Activated T-cell treated with anti-CD3 and anti-CD28 coated beads, Interleukin-2, amount 50 U/mL, for 24 hours (primary cell): ENCODE measurements around the gene TNNC1.

ENCODE experiments used
- DNase-seq: peaks from one replicate; pipeline ENCODE4 v3.0.0-alpha.2; 2020
- H3K27ac Mint-ChIP-seq: 2 replicates; pipeline ENCODE4 v1.8.0; 2020; ENCODE audit warnings: mild to moderate bottlenecking, mixed read lengths
- H3K27me3 Mint-ChIP-seq: 2 replicates; pipeline ENCODE4 v1.8.0; 2020; ENCODE audit warnings: mixed read lengths
- H3K36me3 Mint-ChIP-seq: 2 replicates; pipeline ENCODE4 v1.8.0; 2020; ENCODE audit warnings: low read depth, mixed read lengths
- H3K4me1 Mint-ChIP-seq: 2 replicates; pipeline ENCODE4 v1.8.0; 2020; ENCODE audit warnings: low read depth, mixed read lengths
- H3K4me3 Mint-ChIP-seq: 2 replicates; pipeline ENCODE4 v1.8.0; 2020; ENCODE audit warnings: mild to moderate bottlenecking, moderate library complexity, mixed read lengths
- H3K9me3 Mint-ChIP-seq: 2 replicates; pipeline ENCODE4 v1.8.0; 2020; ENCODE audit warnings: mixed read lengths

Gene TNNC1

DNA sequence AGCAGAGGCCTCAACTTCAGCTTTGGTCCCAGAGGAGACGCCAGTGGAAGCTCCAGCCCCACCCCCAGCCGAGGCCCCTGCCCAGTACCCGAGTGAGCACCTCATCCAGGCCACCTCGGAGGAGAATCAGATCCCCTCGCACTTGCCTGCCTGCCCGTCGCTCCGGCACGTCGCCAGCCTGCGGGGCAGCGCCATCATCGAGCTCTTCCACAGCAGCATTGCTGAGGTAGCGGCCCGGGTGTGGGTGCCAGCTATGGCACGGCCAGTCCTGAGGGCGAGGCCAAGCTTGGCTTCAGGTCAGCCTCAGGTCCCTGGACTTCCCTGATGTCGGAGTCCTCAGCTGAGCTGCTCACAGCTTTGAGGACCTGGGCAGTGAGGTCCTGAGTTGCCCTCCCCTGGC, 35.6 kb upstream of the TNNC1 start:
- Mint-ChIP-seq H3K36me3 (peaks cover 86% of the 10 kb centered on the region), H3K9me3 (no peaks in the 10 kb centered on the region), H3K27ac (no peak overlapping the region), H3K4me3 (no peak overlapping the region), H3K27me3 (no peaks in the 10 kb centered on the region), H3K4me1 (no peaks in the 10 kb centered on the region)
- DNase-seq, result no peak

DNA sequence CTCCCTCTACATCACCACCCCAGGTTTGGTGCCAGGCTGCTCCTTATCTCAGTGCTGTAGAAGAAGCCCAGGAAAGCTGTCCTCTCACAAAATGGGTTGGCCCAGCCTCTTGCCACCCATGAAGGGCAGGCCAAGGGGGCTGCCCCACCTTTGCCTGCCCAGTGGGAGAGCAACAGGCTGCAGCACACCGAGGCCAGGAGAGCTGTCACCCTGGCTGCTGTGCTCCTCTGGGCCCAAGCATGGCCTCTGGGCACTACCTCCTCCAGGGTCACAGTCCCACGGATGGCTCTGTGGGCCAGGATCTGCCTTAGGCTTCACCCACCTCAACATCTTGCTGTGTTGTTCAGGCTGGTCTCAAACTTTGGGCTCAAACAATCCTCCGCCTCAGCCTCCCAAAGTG, 34.9 kb upstream of the TNNC1 start:
- peaks cover 93% of the 10 kb centered on the region for H3K36me3 Mint-ChIP-seq
- H3K4me1 Mint-ChIP-seq, result no peaks in the 10 kb centered on the region

DNA sequence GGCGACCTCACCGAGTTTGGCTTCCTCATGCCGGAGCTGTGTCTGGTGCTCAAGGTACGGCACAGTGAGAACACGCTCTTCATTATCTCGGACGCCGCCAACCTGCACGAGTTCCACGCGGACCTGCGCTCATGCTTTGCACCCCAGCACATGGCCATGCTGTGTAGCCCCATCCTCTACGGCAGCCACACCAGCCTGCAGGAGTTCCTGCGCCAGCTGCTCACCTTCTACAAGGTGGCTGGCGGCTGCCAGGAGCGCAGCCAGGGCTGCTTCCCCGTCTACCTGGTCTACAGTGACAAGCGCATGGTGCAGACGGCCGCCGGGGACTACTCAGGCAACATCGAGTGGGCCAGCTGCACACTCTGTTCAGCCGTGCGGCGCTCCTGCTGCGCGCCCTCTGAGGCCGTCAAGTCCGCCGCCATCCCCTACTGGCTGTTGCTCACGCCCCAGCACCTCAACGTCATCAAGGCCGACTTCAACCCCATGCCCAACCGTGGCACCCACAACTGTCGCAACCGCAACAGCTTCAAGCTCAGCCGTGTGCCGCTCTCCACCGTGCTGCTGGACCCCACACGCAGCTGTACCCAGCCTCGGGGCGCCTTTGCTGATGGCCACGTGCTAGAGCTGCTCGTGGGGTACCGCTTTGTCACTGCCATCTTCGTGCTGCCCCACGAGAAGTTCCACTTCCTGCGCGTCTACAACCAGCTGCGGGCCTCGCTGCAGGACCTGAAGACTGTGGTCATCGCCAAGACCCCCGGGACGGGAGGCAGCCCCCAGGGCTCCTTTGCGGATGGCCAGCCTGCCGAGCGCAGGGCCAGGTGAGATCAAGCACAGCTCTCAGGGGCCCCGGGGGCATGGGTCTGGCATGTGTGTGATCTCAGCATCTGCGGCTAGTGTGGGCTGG, 34.2 kb upstream of the TNNC1 start:
- Mint-ChIP-seq H3K4me3 (no peak overlapping the region), H3K4me1 (no peaks in the 10 kb centered on the region), H3K36me3 (peaks cover 98% of the 10 kb centered on the region), H3K27me3 (no peaks in the 10 kb centered on the region), H3K9me3 (no peaks in the 10 kb centered on the region), H3K27ac (no peak overlapping the region)
- no peak for DNase-seq

More for the DNA sequence above, 34.9 kb upstream of the TNNC1 start:
- Mint-ChIP-seq H3K27ac (no peak overlapping the region), H3K9me3 (no peaks in the 10 kb centered on the region), H3K4me3 (no peak overlapping the region), H3K27me3 (no peaks in the 10 kb centered on the region)
- no peak for DNase-seq

DNA sequence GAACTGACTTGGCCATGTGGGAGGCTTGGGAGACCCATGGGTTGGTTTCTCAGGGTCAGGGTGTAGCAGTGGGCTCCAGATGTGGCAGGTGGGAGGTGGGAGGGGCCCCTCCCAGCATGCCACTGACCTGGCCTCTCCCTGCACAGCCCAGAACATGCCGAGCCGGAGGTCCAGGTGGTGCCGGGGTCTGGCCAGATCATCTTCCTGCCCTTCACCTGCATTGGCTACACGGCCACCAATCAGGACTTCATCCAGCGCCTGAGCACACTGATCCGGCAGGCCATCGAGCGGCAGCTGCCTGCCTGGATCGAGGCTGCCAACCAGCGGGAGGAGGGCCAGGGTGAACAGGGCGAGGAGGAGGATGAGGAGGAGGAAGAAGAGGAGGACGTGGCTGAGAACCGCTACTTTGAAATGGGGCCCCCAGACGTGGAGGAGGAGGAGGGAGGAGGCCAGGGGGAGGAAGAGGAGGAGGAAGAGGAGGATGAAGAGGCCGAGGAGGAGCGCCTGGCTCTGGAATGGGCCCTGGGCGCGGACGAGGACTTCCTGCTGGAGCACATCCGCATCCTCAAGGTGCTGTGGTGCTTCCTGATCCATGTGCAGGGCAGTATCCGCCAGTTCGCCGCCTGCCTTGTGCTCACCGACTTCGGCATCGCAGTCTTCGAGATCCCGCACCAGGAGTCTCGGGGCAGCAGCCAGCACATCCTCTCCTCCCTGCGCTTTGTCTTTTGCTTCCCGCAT, 33.4 kb upstream of the TNNC1 start:
- H3K36me3 Mint-ChIP-seq, result peaks cover 98% of the 10 kb centered on the region
- no peak overlapping the region for H3K27ac Mint-ChIP-seq
- no peaks in the 10 kb centered on the region for H3K9me3 Mint-ChIP-seq
- H3K4me3 Mint-ChIP-seq, result no peak overlapping the region
- H3K4me1 Mint-ChIP-seq, result no peaks in the 10 kb centered on the region
- no peak for DNase-seq
- no peaks in the 10 kb centered on the region for H3K27me3 Mint-ChIP-seq

DNA sequence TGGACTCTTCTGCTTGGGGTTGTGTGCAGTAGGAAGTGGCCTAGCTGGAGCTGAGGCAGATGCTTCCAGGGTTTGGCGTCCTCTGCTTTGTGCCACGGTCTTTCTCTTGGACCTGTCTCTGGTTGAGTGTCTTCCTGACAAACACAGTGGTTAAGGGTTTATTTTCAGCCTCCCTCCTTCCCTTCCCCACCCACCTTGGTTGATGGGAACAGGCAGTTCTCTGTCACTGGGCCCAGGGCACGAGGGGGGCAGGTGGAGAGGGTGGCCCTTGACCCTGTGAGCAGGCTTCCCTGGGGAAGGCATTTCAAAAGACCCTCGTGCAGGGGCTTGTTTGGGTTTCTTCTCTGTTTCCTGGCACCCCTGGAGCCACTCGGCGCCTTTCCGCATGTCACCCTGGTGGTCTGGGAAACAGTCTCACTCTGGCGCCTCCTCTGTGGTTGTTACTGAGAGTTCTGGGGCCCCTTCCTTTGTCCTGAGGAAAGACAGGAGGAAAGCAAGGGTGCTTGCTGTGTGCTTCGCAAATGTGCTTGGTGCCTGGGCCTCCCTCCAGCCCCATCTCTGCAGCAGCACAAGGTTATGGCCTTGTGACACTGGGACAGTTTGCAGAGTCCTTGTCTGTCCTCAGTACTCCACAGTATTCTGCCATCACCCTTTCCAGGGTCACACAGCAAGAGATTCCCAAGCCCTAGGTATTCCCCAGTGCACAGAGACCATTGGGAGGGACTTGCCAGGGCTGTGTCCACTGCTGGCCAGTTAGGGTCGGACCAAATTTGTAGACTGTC, 31.0 kb upstream of the TNNC1 start:
- Mint-ChIP-seq H3K4me3 (no peak overlapping the region), H3K27me3 (no peaks in the 10 kb centered on the region), H3K9me3 (no peaks in the 10 kb centered on the region), H3K27ac (peak overlapping the region; percentile 64), H3K36me3 (peaks cover 98% of the 10 kb centered on the region), H3K4me1 (no peaks in the 10 kb centered on the region)
- no peak for DNase-seq

DNA sequence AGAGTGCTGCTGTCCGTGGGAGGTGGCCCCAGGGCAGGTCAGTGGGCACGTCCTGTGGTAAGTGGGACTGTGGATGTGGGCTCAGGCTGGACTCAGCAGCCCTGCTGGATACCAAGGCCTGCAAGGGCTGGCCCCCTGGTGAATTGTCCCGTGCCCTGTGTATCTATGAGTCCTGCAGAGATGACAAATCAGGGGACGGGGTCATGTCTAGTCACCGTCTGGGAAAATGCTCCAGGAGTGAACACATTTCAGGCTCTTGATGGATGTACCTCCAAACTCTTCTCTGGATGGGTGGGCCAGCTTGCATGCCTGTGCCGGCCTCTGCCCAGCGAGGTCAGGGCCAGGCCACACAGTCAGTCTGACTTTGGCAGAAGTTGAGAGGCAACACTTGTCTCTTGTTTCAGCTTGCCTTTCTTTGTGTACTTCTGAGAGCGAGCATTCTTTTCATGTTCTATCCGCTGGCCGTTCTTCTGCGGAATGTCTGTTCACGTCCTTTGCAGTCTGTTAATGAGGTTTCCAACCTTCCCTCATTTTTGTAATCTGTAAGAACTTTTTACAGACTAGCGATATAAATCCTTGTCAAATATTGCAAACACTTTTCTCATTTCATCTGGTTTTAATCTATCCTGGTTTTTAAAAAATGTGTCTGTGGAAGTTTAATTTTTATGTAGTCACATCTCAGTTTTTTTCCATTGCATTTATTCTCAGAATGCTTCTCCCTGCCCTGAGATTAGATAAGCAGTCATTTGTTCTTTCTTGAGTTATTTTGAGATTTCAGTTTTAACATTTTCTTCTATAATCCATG, 29.9 kb upstream of the TNNC1 start:
- H3K4me1 Mint-ChIP-seq, result no peaks in the 10 kb centered on the region
- DNase-seq, result no peak
- peak overlapping the region; percentile 50 for H3K27ac Mint-ChIP-seq
- no peaks in the 10 kb centered on the region for H3K9me3 Mint-ChIP-seq
- H3K27me3 Mint-ChIP-seq, result no peaks in the 10 kb centered on the region
- H3K36me3 Mint-ChIP-seq, result peaks cover 98% of the 10 kb centered on the region
- no peak overlapping the region for H3K4me3 Mint-ChIP-seq

DNA sequence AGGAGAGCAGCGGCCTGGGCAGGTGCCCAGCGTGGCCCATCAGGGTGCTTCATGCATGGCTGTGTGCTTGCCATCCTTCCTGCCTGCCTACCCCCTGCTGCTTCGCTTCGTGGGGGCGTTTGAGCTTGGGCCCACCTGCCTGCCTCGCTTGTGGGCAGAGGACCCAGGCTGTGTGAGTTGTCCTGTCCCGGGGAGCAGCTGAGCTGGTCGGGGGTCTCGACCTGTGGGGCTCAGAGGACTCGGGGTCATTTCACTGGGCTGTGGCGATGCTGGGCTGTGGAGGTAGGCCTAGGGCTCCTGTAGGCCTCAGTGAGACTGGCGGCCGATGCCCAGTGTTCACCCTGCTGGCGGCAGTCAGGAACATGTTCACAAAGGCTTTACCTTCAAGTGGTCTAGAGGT, 29.2 kb upstream of the TNNC1 start:
- H3K36me3 Mint-ChIP-seq, result peaks cover 99% of the 10 kb centered on the region
- H3K9me3 Mint-ChIP-seq, result no peaks in the 10 kb centered on the region
- DNase-seq, result no peak
- H3K27ac Mint-ChIP-seq, result peak overlapping the region; percentile 50
- H3K4me3 Mint-ChIP-seq, result no peak overlapping the region
- H3K4me1 Mint-ChIP-seq, result no peaks in the 10 kb centered on the region
- no peaks in the 10 kb centered on the region for H3K27me3 Mint-ChIP-seq

DNA sequence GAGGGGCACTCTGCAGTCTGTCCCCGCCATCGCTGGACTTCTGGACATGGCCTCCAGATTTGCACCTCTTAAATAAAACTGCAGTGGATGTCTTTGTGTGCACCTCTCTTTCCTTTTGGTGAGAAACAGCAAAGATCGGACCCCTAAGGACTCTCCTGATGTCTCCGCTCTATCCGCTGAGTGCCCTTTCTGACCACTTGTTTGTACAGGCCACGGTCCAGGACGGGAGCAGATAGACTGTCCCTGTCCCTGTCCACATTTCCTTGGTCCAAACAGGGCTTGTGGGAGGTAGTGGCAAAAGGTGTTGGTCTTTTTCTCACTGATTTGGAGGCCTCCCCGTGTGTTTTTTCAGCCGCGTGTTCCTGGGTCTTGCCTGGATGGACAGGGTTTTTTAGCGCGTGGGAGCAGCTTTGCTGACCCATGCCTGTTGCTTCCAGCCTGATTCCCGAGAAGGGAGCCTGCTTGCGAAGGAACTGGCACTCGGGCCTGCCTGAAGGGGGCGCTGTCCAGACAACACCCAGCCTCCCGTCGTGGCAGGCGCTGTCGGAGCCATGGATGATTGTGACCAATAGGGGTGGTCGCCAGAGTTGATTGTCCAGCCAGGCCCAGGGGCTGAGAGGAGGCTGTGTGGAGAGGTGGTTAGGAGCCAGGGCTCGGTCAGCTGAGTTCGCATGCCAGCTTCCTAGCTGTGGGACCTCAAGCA, 28.1 kb upstream of the TNNC1 start:
- no peaks in the 10 kb centered on the region for H3K9me3 Mint-ChIP-seq
- DNase-seq, result no peak
- no peaks in the 10 kb centered on the region for H3K4me1 Mint-ChIP-seq
- peaks cover 100% of the 10 kb centered on the region for H3K36me3 Mint-ChIP-seq
- H3K27me3 Mint-ChIP-seq, result no peaks in the 10 kb centered on the region
- H3K4me3 Mint-ChIP-seq, result no peak overlapping the region
- no peak overlapping the region for H3K27ac Mint-ChIP-seq

DNA sequence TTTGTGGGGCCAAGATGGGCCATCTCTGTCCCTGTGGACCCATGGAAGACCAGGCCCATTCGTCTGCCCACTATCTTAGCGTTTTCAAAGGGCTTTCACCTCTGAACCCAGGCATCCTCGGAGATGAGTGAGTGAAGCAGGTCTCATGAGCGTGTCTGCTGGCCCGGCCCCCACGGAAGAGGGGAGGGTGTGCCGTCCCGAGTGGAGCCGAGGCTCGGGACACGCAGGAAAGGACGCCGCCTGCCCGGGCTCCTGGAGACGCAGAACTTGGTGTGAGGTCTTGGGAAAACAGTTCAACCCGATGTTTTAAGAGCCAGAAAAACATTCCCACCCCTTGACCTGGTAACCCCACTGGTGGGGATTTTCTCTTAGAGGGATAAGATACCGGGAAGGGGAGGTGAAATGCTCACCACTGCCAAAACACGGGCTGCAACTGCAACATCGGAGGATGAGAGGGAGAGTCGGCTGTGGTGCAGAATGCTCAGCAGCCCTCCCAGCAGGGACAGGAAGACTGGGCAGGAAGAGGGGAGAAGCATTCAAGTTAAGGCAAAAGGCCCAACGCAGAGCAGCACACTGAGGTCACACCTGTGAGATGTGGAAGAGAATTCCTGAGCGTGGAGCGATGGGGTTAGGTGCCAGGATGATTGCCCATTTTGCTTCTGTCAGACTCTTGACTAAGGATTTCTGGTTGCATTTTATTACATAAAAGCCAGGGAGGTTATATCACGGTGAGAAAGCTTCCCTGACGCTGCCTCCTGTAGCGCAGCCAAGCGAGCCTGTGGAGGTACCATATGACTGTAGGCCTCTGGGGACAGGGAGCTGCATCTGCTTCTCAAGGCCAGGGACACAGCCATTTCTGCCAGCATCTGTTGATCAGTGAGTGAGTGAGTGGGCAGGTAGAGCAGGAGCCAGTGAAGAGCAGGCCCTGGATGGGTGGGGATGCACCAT, 27.2 kb upstream of the TNNC1 start:
- DNase-seq, result no peak
- Mint-ChIP-seq H3K36me3 (peaks cover 99% of the 10 kb centered on the region), H3K27ac (peak overlapping the region; percentile 19), H3K27me3 (no peaks in the 10 kb centered on the region), H3K4me3 (no peak overlapping the region), H3K4me1 (no peaks in the 10 kb centered on the region), H3K9me3 (no peaks in the 10 kb centered on the region)

DNA sequence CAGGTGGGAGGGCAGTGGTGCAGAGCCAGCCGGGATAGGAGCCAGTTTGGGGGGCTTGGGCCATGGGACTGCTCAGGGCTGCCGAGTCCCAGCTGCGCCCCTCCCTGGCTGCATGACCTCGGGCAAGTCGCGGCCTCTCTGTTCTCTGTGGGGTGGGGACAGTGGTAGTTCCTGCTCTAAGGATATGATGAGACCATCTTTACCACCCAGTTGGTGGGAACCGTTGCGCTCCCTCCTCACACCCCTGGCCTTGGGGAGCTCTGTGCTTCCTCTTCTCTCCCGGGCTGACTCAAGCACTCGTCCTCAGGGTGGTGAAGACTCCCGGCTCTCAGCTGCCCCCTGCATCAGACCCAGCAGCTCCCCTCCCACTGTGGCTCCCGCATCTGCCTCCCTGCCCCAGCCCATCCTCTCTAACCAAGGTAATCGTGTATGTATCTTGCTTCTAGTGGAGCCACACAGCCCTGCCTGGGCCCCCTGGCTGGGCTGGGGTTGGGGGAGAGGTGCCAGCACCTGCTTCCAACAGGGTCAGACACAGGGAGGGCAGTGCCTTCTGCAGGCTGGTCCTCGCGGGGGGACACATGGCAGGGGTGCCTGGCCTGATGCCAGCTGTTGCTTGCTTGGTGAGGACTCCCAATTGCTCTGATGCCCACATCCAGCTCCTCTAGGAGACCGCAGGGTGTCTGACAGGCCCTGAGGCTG, 26.2 kb upstream of the TNNC1 start:
- H3K27me3 Mint-ChIP-seq, result no peaks in the 10 kb centered on the region
- H3K36me3 Mint-ChIP-seq, result peaks cover 98% of the 10 kb centered on the region
- no peak overlapping the region for H3K4me3 Mint-ChIP-seq
- no peaks in the 10 kb centered on the region for H3K4me1 Mint-ChIP-seq
- DNase-seq, result no peak
- H3K27ac Mint-ChIP-seq, result peak overlapping the region; percentile 50
- no peaks in the 10 kb centered on the region for H3K9me3 Mint-ChIP-seq

DNA sequence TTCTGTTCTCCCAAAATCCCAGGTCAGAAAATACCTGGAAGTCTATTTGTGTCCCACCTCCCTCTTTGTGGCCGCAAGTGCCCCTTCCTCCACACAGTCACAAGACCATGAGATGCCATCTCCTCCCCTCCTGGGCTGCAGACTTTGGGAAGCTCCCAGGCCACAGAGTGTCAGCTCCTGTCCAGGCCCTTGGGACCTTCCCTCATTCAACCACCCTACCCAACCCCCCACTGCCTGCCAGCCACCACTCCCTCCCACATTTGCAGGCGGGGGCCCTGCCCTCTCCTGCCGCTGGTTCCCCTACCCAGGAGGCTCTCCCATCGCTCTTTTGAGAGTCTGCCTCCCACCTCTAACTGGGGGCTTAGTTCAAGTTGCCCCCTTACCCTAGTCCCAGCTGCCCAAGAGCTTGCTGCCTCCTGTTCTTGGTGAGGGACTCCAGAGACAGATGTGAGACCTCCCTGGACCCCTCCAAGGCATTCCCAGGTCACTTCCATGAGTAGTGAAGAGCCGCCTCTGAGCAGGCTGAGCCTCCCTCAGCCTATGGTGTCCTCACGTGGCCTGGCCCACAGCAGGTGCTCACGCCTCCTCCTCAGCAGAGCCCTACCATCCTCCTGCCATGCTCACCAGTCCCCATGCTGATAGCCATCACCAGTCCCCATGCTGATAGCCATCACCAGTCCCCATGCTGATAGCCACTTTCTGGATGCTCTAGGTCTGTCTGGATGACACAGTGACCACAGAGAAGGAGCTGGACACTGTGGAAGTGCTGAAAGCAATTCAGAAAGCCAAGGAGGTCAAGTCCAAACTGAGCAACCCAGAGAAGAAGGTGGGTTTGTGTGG, 25.4 kb upstream of the TNNC1 start:
- H3K9me3 Mint-ChIP-seq, result no peaks in the 10 kb centered on the region
- H3K4me1 Mint-ChIP-seq, result no peaks in the 10 kb centered on the region
- H3K27me3 Mint-ChIP-seq, result no peaks in the 10 kb centered on the region
- no peak overlapping the region for H3K27ac Mint-ChIP-seq
- H3K4me3 Mint-ChIP-seq, result no peak overlapping the region
- DNase-seq, result no peak
- H3K36me3 Mint-ChIP-seq, result peaks cover 97% of the 10 kb centered on the region

DNA sequence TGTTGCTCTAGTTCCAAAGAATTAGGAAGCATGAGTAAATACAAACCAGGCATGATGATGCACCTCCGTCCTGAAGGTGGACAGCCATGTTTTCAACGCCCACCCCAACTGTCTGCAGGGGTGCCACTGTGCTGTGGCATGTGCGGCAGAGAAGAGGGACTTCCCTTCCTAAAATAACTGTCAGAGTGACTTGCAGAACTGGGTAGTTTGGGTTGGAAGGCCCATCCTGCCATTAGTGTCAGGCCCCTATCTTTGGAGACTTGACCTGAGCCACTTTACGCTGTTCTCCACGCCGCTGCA, 23.9 kb upstream of the TNNC1 start:
- no peak overlapping the region for H3K4me3 Mint-ChIP-seq
- H3K36me3 Mint-ChIP-seq, result peaks cover 97% of the 10 kb centered on the region
- H3K27ac Mint-ChIP-seq, result no peak overlapping the region
- H3K27me3 Mint-ChIP-seq, result no peaks in the 10 kb centered on the region
- DNase-seq, result no peak
- no peaks in the 10 kb centered on the region for H3K9me3 Mint-ChIP-seq
- no peaks in the 10 kb centered on the region for H3K4me1 Mint-ChIP-seq
